ENCODE results near the gene NTN1.
"Not testable (repeated sequence)": the region's sequence is repeated elsewhere in the genome, so short reads cannot be mapped to it uniquely, and the experiment has no call there.

NTN1 gene

DNA sequence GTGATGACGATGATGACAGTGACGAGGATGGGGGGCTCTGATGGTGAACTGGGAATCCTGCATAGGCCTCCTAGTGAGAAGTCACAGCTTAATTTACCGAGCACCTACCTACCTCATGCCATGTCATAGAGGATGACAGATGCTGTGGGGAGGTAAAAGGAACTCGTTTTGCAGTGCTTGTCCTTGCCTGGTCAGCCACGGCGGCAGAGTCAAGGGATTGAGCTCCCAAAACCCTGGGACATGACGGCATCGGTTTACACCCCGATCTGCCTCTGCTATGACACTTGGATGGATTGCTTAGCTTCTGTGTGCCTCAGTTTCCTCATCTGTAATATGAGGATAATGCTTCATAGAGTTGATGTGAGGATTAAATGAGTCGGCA lies 103.2 kb downstream of the NTN1 start:
- no peak for DNase-seq (ENCODE audit: low read depth)

DNA sequence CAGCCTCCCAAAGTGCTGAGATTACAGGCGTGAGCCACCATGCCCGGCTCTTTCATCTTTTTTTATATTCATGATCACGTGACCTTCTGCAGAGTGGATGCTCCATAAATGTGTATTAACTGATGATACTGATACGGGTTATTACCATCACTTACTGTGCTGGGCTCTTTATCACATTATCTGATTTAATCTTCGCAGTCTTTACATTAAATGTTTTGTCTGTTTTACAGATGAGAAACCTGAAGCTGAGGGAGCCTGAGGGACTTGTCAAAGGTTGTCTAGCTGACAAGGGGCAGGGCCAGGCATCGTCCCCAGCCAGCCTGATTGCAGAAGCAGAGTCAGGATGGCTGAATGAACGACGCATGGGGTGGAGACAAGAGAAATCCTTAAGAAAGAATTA lies 104.4 kb downstream of the NTN1 start:
- no peak for DNase-seq (ENCODE audit: low read depth)

DNA sequence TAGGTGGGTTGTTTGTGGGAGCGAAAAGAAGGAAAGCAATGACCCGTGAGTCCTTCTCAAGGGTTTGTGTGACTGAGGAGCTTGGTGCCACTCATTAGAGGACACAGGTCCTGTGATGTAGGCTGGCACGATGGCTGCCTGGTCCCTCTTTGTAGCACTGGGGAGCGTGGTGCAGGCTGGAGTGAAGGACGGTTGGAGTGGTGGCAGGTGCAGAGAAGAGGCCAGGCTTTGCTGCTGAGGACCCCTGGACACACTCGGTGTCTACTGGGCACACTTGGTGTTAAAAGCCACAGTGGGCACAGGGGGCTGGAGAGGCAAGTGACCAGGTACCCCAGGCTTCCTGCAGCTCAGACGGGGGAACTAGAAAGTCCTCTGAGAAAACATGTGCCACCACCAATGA lies 106.0 kb downstream of the NTN1 start:
- DNase-seq (ENCODE audit: low read depth): no peak

DNA sequence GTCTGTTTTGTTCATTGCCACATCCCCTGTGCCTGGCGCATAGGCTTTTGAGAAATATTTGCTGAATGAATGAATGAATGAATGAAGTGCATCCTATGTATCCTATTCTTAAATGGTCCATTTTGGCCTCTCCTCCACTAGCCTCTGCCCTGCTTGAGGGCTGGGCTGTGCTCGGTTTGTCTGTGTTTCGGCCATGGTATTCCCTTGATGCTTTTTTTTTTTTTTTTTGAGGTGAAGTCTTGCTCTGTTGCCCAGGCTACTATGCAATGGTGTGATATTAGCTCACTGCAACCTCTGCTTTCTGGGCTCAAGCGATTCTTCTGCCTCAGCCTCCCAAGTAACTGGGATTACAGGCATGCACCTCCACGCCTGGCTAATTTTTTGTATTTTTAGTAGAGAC lies 110.1 kb downstream of the NTN1 start:
- no peak for DNase-seq (ENCODE audit: low read depth)

DNA sequence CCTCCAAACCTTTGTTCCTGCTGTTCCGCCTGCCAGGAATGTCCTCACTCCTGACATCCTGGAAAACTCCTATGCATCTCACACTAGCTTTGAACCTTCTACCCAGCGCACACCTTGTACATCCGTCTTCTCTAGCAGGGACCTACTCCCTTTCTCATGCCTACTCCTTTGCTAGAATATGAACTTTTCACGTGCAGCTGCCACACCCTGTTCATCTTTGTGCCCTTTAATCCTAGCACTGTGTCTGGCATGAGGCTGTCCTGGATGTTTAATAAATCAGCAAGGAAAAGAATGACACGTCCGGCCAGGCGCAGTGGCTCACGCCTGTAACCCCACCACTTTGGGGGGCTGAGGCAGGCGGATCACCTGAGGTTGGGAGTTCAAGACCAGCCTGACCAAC lies 111.0 kb downstream of the NTN1 start:
- DNase-seq (ENCODE audit: low read depth): no peak

DNA sequence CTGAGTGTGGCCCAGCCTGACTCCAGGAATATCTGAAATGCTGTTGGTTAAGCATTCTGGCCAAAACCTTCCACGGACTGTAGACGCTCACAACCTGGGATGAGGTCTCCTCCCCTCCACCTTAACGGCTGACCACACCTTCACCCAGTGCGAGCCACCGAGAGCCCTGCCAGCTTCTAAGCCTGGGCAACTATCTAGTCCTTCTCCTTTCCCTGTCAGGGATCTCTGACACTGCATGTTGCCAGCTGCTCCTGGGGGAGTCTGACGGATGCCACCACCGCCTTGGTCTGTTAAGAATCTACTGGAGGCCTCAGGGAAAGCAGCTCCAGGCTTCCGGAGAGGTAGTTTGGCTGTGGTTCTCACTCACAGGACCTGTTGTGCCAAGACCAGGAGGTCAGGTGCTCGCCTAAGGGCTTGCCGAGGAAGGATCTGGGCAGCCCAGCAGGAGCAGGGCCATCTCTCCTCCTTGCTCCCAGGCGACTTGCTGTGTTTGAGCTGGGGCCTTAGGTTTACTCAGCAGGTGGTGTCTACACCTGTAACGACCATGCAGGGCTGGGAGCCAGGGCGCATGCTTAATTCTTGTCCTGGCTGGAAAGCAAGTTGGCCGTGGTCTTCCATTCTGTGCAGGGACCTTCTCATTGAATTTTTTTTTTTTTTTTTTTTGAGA lies 111.8 kb downstream of the NTN1 start:
- no peak for DNase-seq (ENCODE audit: low read depth)

DNA sequence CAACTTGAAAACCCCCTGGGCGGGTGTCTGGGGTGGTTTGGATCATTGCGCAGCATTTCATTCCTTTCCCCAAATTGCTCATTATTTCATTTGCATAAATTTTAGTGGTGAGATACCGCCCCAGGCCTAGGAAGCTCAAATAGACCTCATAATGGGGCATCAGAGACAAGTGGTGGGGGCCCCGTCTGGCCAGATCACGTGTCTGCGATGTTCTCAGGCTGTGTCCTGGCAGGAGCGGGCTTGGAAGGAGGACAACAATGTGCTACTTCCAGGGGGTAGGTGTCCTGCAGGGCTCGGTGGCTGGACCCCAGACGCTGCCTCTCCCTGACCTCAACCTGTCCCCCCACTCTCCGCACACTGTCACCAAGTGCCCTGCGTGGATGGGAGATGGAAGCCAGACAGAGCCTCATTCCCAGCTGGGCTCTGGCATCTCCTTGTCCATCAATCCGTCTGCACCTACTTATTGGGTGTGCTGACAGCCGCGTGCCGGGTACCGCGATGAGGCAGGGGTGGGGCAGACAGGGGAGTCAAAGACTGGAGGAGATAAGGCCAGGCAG lies 116.9 kb downstream of the NTN1 start:
- no peak for DNase-seq (ENCODE audit: low read depth)

DNA sequence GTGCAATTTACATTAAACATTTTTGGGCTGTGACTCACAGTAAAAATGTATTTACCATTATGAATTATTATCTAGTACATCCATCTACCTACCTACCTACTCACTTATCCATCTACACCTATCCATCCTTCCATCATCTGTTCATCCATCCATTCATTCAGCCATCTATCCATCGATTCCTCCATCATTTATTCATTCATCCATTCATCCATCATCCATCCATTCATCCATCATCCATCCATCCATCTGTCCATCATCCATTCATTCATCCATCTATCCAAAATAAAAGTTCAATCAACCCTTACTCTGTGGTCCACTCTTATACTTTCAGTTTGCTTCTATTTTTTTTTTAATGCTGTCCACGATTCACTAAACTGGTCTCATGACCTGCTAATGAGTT lies 118.4 kb downstream of the NTN1 start:
- DNase-seq (ENCODE audit: low read depth): no peak

DNA sequence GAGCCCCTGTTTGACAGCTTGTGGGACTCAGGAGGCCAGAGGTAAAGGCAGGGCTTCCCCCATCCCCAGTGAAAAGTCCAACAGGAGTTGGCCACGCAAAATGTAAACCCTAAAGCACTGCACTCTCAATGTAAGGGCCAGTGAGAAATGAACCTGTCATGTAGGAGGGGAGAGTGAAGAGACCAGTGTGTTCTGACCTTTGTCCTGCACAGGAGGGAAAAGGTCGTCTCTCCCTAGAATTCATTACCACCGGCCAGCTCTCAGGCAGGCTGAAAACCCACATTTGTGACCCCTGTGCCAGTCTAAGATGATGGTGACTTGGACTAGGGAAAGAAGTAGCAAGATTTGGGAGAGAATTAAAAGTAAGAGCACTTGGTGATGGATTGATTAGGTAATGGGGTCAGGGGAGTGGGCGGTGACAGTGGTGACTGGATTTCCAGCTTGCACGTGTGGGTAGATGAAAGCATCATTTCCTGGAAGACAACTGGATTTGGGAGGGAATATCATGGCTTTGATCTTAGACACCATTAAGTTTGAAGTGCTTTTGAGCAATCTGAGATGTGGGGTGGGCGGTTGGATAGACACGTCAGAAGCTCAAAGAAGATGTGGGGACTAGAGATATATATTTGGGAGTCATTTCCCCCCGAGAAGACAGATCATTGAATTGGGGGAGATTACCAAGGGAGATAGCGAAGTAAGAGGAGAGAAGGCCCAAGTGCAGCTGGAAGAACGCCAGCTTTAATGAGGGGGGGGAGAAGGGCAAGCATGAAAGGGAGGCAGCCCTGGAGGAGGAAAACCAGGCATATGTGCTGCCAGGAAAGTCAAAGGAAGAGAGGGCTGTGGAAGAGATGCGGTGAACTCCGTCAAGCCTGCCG lies 119.5 kb downstream of the NTN1 start:
- no peak for DNase-seq (ENCODE audit: low read depth)

DNA sequence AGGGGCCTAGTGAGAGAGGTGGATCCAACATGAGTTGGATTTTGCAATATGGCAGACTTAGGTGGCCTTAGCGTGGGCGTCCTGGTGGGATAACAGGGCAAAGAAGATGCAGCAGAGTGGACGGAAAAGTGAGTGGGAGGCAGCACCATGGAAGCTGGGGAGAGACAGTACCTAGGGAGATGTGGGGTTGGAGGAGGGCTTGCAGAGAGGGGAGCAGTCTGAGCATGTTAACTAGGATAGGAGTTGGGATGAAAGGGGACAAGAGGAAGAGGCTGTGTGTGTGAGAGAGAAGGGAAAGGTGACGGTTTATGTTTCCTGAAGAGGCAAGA lies 120.1 kb downstream of the NTN1 start:
- DNase-seq (ENCODE audit: low read depth): no peak

DNA sequence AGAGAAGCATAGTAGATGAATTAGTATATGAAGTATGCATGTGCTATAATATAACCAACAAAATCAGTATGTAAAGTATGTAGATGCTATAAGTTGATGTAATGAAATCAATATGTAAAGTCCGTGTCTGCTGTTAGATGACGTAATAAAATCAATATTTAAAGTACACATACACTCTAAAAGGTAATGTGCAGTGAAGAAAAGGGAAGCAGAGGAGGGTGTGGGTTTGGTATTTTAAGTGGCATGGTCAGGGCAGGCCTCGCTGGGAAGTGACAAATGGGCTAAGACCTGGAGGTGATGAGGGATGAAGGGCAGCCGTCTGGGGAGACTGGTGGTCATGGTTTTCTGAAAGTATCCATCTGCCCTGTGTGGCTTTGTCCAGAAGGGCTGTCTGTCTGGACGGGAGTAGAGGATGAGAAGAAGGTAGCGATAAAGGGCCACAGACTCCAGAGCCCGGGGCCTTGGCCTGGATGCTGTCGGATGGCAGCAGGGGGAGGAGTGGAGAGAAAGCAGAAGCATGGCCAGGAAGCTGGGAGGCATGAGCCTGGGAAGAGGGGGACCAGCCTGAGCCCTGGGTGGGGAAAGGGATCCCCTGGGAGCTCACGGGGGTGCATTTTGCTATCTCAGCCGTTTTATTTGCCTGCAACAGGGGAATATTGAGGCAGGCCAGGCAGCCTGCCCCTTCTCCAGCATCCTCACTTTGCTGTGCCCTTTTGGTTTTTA lies 121.6 kb downstream of the NTN1 start:
- no peak for DNase-seq (ENCODE audit: low read depth)

DNA sequence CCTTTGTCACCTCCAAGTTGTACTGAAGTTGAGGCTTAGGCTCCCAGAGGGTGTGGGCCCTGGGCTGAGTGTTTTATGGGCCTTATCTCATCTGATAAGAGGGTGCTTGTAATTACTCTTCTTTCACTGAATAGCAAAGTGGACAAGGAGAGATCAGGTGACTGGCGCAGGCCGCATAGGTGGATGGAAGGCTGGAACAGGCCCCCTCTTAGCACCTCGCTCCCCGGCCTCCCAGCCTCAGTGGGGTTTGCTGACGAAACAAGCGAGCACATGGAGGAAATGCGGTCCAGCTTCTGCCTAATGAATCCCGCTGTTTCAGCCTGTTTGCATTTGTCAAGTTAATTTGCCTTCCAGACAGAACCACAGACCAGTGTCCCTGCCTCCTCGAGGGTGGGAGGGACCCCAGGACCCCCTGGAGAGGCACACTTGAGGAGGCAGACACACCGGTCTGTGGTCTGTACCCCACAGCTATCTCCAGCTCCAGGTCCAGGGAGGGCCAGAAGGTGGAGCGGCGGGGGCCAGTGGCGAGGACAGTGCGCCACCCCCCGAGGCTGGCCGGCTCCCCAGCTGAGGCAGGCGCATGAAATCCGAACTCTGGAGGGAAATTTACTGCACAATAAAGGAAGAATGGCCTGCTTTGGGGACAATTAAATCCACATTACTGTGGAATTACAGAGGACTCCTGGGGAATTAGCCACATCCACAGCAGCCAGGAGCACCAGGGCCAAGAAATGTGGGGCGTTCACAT lies 123.4 kb downstream of the NTN1 start:
- DNase-seq (ENCODE audit: low read depth): no peak

DNA sequence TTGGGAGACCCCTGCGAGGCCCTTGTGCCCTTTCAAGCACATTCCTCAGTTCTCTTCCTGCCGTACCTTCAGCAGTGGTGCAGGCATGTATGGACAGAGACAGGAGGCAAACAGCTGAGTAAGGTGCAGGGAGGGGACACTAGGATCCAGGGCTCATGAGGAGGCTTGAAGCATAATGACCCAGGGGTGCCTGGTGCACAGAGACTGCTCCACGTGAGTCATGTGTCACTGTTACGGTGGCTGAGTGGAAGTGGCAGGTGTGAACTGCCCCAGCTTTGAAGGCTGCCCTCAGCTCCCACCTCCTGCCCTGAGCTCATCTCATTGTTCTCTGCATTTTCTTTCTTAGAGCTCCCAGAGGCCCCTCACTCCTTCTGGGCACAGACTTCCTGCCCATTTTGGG lies 124.8 kb downstream of the NTN1 start:
- DNase-seq (ENCODE audit: low read depth): no peak

DNA sequence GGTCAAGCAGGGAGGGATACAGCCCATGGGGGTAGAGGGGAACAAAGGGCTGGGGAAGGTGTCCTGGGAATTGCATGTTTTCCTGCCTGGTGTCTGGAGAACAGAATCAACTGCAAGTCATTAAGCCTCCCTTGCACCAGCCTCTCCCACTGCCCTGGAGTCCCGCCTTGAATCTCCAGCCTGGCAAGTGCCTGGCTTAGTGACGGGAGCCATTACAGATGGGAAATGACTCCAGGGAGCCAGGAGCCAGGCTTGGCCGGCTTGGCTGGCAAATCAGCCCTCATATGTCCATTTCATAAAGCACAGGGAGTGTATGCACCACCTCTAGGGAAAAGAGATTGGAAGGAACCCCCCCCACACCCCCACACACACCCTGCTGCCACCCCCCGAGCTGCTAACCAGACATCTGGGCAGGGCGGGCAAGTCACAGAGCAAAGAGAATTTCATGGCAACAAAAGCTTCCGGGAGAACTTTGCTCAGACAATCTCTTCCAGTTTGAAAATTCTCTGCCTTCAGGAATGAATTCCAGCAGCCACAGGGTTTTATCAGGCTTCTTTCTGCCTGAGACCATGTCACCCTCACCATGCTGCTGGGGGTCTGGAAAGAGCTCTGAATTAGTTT lies 127.7 kb downstream of the NTN1 start:
- no peak for DNase-seq (ENCODE audit: low read depth)

DNA sequence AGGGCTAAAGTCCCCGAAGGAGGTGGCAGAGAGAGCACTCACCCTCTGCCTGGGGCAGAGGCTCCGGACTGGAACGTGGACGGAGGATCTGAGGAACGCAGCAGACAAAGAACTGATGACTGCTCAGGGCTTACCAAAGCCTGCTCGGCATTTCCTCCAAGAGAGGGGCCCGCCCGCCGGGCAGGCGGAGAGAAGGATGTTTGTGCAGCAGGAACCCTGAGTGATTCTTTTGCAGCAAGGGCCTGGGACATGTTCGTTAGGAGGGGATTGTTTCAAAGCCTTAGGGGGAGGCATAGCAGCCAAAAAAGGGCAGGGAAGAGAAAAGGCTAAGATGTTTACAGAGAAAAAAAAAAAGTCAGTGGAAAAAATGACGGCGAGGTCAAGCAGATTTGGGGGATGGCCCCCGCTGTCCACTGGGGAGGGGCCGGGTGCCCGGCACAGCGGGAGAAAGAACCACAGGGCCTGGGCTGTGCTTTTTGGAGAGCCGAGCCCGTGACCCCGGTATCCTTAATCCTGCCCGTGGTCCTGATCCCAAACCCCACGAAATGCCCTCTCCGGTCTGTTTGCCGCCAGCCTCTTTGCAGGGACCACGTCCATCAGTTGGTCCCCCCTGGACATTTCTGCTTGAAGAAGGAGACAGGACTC lies 129.3 kb downstream of the NTN1 start:
- DNase-seq (ENCODE audit: low read depth): no peak

DNA sequence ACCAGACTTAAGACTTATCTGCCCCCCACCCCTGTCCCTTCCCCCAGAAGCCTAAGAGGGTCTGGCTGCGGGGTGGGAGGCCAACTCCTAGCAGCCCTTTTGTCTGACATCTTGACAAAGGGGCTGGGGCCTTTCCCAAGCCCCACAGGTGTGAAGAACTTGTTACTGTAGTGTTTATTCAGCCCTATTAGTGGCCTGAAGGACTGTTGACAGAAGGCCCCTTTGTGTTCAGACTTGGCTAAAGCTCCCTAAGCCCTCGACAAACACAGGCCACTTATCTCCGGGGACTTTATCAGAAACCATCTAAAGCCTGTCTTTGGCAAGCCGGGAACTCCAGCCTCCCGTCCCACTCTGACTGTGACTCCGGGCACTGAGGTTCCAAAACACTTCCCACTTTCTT lies 129.8 kb downstream of the NTN1 start:
- DNase-seq (ENCODE audit: low read depth): no peak

DNA sequence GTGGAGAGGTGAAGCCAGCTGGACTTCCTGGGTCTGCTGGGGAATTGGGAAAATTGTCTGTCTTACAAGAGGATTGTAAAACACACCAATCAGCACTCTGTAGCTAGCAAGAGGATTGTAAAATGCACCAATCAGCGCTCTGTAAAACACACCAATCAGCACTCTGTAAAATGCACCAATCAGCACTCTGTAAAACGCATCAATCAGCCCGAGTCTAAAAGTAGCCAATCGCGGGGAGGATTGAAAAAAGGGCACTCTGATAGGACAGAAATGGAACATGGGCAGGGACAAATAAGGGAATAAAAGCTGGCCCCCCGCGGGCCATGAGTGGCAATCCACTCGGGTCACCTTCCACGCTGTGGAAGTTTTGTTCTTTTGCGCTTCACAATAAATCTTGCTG lies 130.4 kb downstream of the NTN1 start:
- DNase-seq (ENCODE audit: low read depth): not testable (repeated sequence)

DNA sequence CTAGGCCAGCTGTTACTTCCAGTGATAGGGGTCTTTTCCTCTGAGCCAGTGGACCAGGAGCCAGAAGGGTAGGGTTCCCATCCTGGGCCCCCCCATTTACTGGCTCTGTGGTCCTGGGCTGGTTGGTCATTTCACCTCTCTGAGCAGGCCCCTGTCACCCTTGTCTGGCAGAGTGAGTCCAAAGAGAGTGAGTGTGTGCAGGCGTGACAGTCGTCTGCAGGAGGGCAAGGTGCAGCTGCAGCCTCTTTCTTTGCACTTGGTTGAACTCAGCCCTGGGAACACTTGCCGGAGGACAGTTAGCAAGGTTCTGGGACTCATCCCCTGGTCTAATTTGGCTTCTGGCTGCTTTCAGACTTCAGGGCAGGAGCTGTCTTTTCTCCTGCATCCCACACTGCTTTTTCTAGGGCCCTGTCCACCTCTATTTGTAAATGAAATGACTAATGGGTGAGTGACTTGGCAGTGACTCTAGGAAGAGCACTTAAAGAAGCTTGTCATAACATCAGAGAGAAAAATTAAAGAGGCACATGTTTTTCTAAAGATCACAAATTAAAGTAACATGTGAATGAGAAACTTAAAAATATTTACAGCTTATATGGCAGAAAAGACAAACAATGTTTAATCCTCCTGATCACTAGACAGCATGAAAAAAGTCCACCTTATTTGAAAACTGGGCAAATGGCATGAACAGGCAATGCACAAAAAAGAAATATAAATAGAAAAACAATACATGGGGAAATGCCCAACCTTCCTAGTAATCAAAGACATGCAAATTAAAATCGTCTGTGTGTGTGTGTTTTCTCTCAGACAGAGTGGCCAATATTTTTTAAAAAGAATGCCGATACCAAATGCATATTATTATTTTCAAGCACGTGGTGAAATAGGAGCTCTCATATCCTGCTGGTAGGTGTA lies 137.5 kb downstream of the NTN1 start:
- no peak for DNase-seq (ENCODE audit: low read depth)

DNA sequence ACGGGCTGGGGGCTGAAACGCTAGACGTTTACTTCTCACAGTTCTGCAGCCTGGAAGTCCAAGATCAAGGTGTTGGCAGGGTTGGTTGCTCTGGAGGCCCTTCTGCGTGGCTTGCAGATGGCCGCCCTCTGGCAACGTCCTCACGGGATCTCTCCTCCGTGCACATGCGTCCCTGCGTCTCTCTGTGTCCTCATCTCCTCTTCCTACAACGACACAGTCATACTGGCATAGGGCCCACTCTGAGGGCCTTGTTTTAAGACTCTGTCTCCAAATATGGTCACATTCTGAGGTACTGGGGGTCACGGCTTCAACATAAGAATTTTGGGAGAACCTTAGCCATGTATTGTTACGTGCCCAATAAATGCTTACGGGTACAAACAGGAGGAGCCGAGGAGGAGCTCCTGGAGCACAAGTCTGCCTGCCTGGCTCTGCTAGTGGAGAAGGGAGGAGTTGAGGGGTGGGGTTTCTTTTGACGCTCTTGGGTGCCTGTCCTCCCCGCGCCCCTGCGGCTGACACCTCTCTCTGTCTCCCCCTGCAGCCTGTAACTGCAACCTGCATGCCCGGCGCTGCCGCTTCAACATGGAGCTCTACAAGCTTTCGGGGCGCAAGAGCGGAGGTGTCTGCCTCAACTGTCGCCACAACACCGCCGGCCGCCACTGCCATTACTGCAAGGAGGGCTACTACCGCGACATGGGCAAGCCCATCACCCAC lies 141.1 kb downstream of the NTN1 start:
- no peak for DNase-seq (ENCODE audit: low read depth)

DNA sequence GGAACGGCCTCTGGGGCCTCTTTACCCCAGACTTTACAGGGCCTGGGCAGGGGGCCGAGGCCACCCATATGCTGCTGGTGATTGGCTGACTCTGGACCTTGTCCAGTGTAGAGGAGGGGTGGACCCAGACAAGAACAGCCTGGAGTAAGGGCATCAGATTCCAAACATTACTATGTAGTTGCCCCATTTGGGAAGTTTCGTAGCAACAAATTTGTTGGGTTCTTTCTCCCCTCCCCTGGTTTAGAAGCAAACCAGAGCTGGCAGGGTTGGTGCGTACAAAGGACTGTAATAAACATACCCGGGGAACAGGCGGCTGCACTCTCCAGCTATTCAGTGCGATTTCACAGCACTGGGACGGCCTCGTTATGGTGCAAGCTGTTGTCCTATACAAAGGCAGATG lies 145.5 kb downstream of the NTN1 start:
- DNase-seq (ENCODE audit: low read depth): no peak

Data from stimulated activated CD8-positive, alpha-beta memory T cell treated with anti-CD3 and anti-CD28 coated beads, Interleukin-12 subunit alpha, Interleukin-12 subunit beta, amount 100 ng/mL, for 4 hours (primary cell).